Measurements from ENCODE around the gene CSNK1G1. TPM values are rescaled to one million over a fixed set of nuclear protein-coding genes. Genes with fewer than 3 reads are reported as not detected.
"Not testable (repeated sequence)": the region's sequence is repeated elsewhere in the genome, so short reads cannot be mapped to it uniquely, and the experiment has no call there.

Gene CSNK1G1
- total RNA-seq (11.8 TPM), polyA plus RNA-seq (7.3 TPM)
- long read RNA-seq, donor 1: 0 reads
- long read RNA-seq, donor 2: 0 reads
- long read RNA-seq, donor 3, full-length matches to known transcripts: 3 of 3 reads
- long read RNA-seq, donor 3, partial matches to known transcripts: 0 of 3 reads
- long read RNA-seq, donor 3, other reads (novel, unspliced or antisense): 0 of 3 reads
- long read RNA-seq, donor 4, full-length matches to known transcripts: 3 of 3 reads
- long read RNA-seq, donor 4, partial matches to known transcripts: 0 of 3 reads
- long read RNA-seq, donor 4, other reads (novel, unspliced or antisense): 0 of 3 reads
- long read RNA-seq, donor 5, full-length matches to known transcripts: 1 of 1 reads
- long read RNA-seq, donor 5, partial matches to known transcripts: 0 of 1 reads
- long read RNA-seq, donor 5, other reads (novel, unspliced or antisense): 0 of 1 reads
- long read RNA-seq, donor 6, full-length matches to known transcripts: 1 of 9 reads
- long read RNA-seq, donor 6, partial matches to known transcripts: 8 of 9 reads
- long read RNA-seq, donor 6, other reads (novel, unspliced or antisense): 0 of 9 reads
- long read RNA-seq, donor 7: 0 reads
- long read RNA-seq, donor 8, full-length matches to known transcripts: 4 of 4 reads
- long read RNA-seq, donor 8, partial matches to known transcripts: 0 of 4 reads
- long read RNA-seq, donor 8, other reads (novel, unspliced or antisense): 0 of 4 reads
- long read RNA-seq, donor 9, full-length matches to known transcripts: 1 of 1 reads
- long read RNA-seq, donor 9, partial matches to known transcripts: 0 of 1 reads
- long read RNA-seq, donor 9, other reads (novel, unspliced or antisense): 0 of 1 reads
- long read RNA-seq, donor 10, full-length matches to known transcripts: 3 of 9 reads
- long read RNA-seq, donor 10, partial matches to known transcripts: 6 of 9 reads
- long read RNA-seq, donor 10, other reads (novel, unspliced or antisense): 0 of 9 reads

DNA sequence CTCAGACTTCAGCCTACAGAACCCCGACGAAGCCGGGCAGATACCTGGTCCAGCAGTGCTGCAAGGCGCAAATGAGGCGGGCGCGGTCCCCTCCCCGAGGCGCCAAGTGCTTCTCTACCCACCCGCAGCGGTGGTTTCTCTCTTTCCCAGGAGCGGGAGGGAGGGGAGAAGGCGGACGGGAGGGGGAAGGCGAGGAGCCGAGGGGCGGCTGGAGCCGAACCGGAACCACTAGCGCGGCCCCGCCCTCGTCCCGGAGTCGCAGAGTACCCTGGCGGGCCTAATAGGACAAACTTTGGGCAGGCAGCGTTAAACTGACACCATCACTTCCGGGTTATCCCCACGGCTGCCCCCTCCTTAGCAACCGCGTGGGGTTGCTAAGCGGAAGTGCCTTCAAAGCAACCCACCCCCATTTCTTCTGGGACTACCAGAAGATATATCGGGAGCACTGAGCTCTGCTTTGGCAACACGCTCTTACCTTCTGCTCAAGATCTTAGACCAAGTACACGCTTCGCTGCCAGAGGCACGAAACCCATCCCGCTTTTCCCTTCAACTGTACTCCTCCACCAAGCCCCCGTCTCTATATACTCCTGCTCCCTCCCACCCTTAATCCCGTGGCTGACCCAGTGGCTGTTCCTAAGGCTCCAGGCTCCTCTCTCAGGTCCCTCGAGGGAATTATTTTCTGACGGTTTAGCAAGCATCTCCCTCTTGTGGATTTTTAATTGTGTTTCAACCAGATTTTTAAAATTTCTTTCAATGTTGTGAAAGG lies at the start of gene CSNK1G1:
TSS of gene CSNK1G1 (minus strand) at position 230 of the 766 bp plus-strand sequence. CDS start 55,674 bp downstream, outside the sequence.
- Histone ChIP-seq H3K27ac (ENCODE audit: low read depth in 1 of 2, low read length in 1 of 2) (peak within 1 kb of the TSS; percentile 58 to 84), H3K27me3 (ENCODE audit: control insufficient read depth in 2 of 2, insufficient read depth in 1 of 2, low read length in 1 of 2) (no peaks in the 10 kb centered on the region), H3K4me1 (ENCODE audit: control insufficient read depth in 2 of 2, insufficient read depth in 2 of 2, low read length in 2 of 2) (peaks cover 11% of the 10 kb centered on the region in 2 donors), H3K4me3 (ENCODE audit: low read length in 2 of 2) (peak within 1 kb of the TSS; percentile 80 to 92), H3K9me3 (ENCODE audit: control insufficient read depth in 2 of 2, insufficient read depth in 1 of 2, low read length in 1 of 2) (no peaks in the 10 kb centered on the region), H3K36me3 (ENCODE audit: control insufficient read depth in 2 of 2, insufficient read depth in 2 of 2, low read length in 1 of 2) (peaks cover 3 to 4% of the 10 kb centered on the region in 2 donors)
- under 1% methylated on average over 42 of the region's 42 CpGs for WGBS
- peak; percentile 90 to 99 (median 97) for DNase-seq (ENCODE audit: low read depth in 6 of 9, low spot score in 9 of 9)

DNA sequence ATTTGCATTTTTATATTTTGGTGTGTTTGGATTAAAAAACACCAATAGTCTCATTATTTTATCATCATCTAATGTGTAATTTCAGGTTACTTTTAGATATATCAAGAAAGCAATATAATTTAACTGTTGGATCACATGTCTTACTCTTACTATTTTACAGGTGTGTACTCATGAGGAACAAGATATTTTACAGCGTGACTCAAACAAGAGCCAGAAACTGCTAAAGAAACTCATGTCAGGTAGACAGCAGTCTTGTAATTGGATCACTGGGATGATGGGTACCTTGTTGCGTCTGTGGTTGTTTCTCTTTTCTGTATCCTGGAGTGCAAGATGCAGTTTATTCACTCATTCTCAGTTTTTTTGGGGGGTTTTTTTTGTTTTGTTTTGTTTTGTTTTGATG lies 44.6 kb upstream of the CSNK1G1 start:
- peaks cover 32 to 51% of the 10 kb centered on the region in 2 donors for H3K36me3 ChIP-seq (ENCODE audit: control insufficient read depth in 2 of 2, insufficient read depth in 2 of 2, low read length in 1 of 2)

DNA sequence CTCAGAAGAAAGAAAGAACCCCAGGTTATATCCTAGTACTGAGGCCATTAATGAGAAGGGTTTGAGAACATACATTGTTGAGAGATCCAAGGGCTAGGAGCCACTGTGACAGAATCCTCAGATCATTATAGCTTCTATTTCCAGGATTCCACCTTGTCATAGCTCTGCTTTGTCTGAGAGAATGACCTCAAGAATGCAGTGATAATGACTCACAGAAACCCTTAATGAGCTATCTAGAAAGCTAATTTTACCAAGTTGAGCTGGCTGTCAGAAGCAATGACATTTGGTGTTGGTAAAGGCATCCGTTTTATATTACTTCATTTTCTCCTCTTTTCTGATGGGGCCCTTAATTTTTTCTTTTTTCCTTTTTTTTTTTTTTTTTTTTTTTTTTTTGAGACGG lies 42.6 kb upstream of the CSNK1G1 start:
- no peaks in the 10 kb centered on the region for H3K9me3 ChIP-seq (ENCODE audit: control insufficient read depth in 2 of 2, insufficient read depth in 1 of 2, low read length in 1 of 2)
- no peak overlapping the region for H3K4me3 ChIP-seq (ENCODE audit: low read length in 2 of 2)
- 86% methylated on average over 2 of the region's 2 CpGs for WGBS
- no peak overlapping the region for H3K27ac ChIP-seq (ENCODE audit: low read depth in 1 of 2, low read length in 1 of 2)
- DNase-seq (ENCODE audit: low read depth in 6 of 9, low spot score in 9 of 9): no peak
- H3K27me3 ChIP-seq (ENCODE audit: control insufficient read depth in 2 of 2, insufficient read depth in 1 of 2, low read length in 1 of 2): no peaks in the 10 kb centered on the region
- H3K36me3 ChIP-seq (ENCODE audit: control insufficient read depth in 2 of 2, insufficient read depth in 2 of 2, low read length in 1 of 2): peaks cover 35 to 60% of the 10 kb centered on the region in 2 donors
- H3K4me1 ChIP-seq (ENCODE audit: control insufficient read depth in 2 of 2, insufficient read depth in 2 of 2, low read length in 2 of 2): no peaks in the 10 kb centered on the region

More for the DNA sequence above, 44.6 kb upstream of the CSNK1G1 start:
- Histone ChIP-seq H3K27me3 (ENCODE audit: control insufficient read depth in 2 of 2, insufficient read depth in 1 of 2, low read length in 1 of 2) (no peaks in the 10 kb centered on the region), H3K4me3 (ENCODE audit: low read length in 2 of 2) (no peak overlapping the region), H3K9me3 (ENCODE audit: control insufficient read depth in 2 of 2, insufficient read depth in 1 of 2, low read length in 1 of 2) (no peaks in the 10 kb centered on the region), H3K4me1 (ENCODE audit: control insufficient read depth in 2 of 2, insufficient read depth in 2 of 2, low read length in 2 of 2) (no peaks in the 10 kb centered on the region), H3K27ac (ENCODE audit: low read depth in 1 of 2, low read length in 1 of 2) (no peak overlapping the region)
- WGBS: 99% methylated on average over 2 of the region's 2 CpGs
- DNase-seq (ENCODE audit: low read depth in 6 of 9, low spot score in 9 of 9): no peak

DNA sequence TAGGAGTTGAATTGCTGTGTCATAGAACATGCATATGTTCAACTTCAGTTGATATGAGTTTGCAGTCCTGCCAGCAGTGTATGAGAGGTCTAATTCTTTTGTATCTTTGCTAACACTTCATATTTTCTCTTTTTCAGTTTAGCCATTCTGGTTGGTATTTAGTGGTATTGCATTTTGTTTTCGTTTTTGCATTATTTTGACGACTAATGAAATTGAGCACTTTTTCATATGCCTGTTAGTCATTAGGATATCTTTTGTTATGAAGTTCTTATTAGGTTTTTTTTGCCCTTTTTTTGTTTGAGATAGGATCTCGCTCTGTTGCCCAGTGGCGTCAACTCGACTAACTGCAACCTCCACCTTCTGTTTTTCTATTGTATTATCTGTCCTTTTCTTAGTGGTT lies 40.8 kb upstream of the CSNK1G1 start:
- 98% methylated on average over 5 of the region's 5 CpGs for WGBS
- no peaks in the 10 kb centered on the region for H3K9me3 ChIP-seq (ENCODE audit: control insufficient read depth in 2 of 2, insufficient read depth in 1 of 2, low read length in 1 of 2)
- no peak overlapping the region for H3K27ac ChIP-seq (ENCODE audit: low read depth in 1 of 2, low read length in 1 of 2)
- no peaks in the 10 kb centered on the region for H3K27me3 ChIP-seq (ENCODE audit: control insufficient read depth in 2 of 2, insufficient read depth in 1 of 2, low read length in 1 of 2)
- DNase-seq (ENCODE audit: low read depth in 6 of 9, low spot score in 9 of 9): no peak
- H3K4me3 ChIP-seq (ENCODE audit: low read length in 2 of 2): no peak overlapping the region
- no peaks in the 10 kb centered on the region for H3K4me1 ChIP-seq (ENCODE audit: control insufficient read depth in 2 of 2, insufficient read depth in 2 of 2, low read length in 2 of 2)
- peaks cover 30 to 57% of the 10 kb centered on the region in 2 donors for H3K36me3 ChIP-seq (ENCODE audit: control insufficient read depth in 2 of 2, insufficient read depth in 2 of 2, low read length in 1 of 2)

DNA sequence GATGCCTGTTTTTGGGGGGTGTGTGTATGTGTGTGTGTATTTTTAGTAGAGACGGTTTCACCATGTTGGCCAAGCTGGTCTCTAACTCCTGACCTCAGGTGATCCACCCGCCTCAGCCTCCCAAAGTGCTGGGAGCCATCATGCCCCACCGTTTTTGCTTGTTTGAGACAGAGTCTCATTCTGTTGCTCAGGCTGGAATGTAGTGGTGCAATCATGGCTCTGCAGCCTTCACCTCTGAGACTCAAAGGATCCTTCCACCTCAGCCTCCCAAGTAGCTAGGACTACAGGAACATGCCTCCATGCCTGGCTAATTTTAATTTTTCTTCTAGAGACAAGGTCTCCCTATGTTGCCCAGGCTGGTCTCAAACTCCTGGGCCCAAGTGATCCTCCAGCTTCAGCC lies 36.5 kb upstream of the CSNK1G1 start:
- not testable (repeated sequence) for H3K9me3 ChIP-seq (ENCODE audit: control insufficient read depth in 2 of 2, insufficient read depth in 1 of 2, low read length in 1 of 2); H3K27ac ChIP-seq (ENCODE audit: low read depth in 1 of 2, low read length in 1 of 2); H3K4me3 ChIP-seq (ENCODE audit: low read length in 2 of 2); DNase-seq (ENCODE audit: low read depth in 6 of 9, low spot score in 9 of 9); H3K4me1 ChIP-seq (ENCODE audit: control insufficient read depth in 2 of 2, insufficient read depth in 2 of 2, low read length in 2 of 2); H3K27me3 ChIP-seq (ENCODE audit: control insufficient read depth in 2 of 2, insufficient read depth in 1 of 2, low read length in 1 of 2)
- H3K36me3 ChIP-seq (ENCODE audit: control insufficient read depth in 2 of 2, insufficient read depth in 2 of 2, low read length in 1 of 2): peaks cover 10 to 31% of the 10 kb centered on the region in 2 donors
- WGBS: 95% methylated on average over 3 of the region's 3 CpGs

DNA sequence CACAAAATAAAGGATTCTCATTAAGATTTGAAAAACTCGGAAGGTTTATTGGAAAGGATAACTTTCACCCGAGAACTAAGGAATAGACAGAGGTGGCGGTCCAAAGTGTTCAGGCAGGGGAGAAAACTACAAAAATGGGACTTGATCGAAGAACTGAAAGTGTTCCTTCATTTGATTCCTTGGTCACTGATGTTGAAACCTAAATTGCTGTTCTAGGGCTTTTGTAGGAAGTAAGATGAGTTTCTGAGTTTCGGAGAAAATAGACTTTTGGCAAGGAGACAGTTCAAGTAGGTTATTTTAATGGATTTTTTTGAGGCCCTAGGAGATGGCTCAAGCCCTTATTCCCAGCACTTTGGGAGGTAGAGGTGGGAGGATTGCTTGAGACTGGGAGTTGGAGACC lies 33.1 kb upstream of the CSNK1G1 start:
- Histone ChIP-seq H3K27me3 (ENCODE audit: control insufficient read depth in 2 of 2, insufficient read depth in 1 of 2, low read length in 1 of 2) (no peaks in the 10 kb centered on the region), H3K9me3 (ENCODE audit: control insufficient read depth in 2 of 2, insufficient read depth in 1 of 2, low read length in 1 of 2) (no peaks in the 10 kb centered on the region), H3K4me1 (ENCODE audit: control insufficient read depth in 2 of 2, insufficient read depth in 2 of 2, low read length in 2 of 2) (peaks cover 8 to 13% of the 10 kb centered on the region in 2 donors), H3K36me3 (ENCODE audit: control insufficient read depth in 2 of 2, insufficient read depth in 2 of 2, low read length in 1 of 2) (peaks cover 0 to 4% of the 10 kb centered on the region in 2 donors), H3K27ac (ENCODE audit: low read depth in 1 of 2, low read length in 1 of 2) (no peak overlapping the region), H3K4me3 (ENCODE audit: low read length in 2 of 2) (no peak overlapping the region)
- DNase-seq (ENCODE audit: low read depth in 6 of 9, low spot score in 9 of 9): no peak
- WGBS: 96% methylated on average over 5 of the region's 5 CpGs

DNA sequence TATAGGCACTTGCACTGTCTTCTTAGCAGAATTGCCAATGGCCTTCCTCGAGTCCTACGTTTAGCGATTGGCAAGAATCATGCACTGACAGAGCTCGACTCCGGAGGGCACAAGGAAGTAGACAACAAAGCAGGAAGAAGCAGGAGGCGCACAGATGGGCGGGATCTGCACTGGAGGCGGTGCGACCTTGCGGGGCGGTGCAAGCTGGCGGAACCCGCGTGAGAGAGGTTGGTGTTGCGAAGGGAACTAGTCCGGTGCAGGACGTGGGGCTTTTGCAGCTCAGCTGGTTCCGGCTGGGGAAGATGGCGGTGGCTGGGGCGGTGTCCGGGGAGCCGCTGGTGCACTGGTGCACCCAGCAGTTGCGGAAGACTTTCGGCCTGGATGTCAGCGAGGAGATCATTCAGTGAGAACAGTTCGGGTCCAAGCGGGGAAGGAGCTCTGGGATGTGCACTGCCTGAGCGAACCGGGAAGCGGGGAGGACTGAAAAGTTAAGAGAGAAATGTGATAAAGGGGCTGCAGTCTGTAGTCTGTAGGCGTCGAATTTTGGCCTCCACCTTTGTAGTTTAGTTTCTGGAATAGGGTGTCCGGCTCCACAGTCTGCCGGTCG lies 31.7 kb upstream of the CSNK1G1 start, which contains the start of gene TRIP4:
TSS of gene TRIP4 (plus strand) at position 275 of the 607 bp plus-strand sequence. CDS start at position 303, 28 bp downstream.
- peak within 1 kb of the TSS; percentile 73 to 99 for H3K4me3 ChIP-seq (ENCODE audit: low read length in 2 of 2)
- no peaks in the 10 kb centered on the region for H3K36me3 ChIP-seq (ENCODE audit: control insufficient read depth in 2 of 2, insufficient read depth in 2 of 2, low read length in 1 of 2)
- 1% methylated on average over 35 of the region's 35 CpGs for WGBS
- H3K9me3 ChIP-seq (ENCODE audit: control insufficient read depth in 2 of 2, insufficient read depth in 1 of 2, low read length in 1 of 2): no peaks in the 10 kb centered on the region
- peaks cover 8 to 13% of the 10 kb centered on the region in 2 donors for H3K4me1 ChIP-seq (ENCODE audit: control insufficient read depth in 2 of 2, insufficient read depth in 2 of 2, low read length in 2 of 2)
- H3K27me3 ChIP-seq (ENCODE audit: control insufficient read depth in 2 of 2, insufficient read depth in 1 of 2, low read length in 1 of 2): no peaks in the 10 kb centered on the region
- DNase-seq (ENCODE audit: low read depth in 6 of 9, low spot score in 9 of 9): peak; percentile 82 to 97 (median 88)
- H3K27ac ChIP-seq (ENCODE audit: low read depth in 1 of 2, low read length in 1 of 2): peak within 1 kb of the TSS; percentile 87 to 90

DNA sequence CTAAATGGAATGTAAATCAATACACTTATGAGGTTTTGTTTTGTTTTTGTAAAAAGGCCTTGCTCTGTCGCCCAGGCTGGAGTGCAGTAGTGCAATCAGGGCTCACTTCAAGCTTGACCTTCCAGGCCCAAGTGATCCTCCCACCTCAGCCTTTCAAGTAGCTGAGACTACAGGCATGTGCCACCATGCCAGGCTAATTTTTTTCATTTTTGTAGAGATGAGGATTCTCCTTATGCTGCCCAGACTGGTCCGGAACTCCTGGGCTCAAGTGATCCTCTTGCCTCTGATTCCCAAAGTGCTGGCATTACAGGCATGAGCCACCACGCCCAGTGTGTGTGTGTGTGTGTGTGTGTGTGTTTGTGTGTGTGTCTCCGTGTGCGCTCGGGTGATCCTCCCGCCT lies 30.3 kb upstream of the CSNK1G1 start:
- Histone ChIP-seq H3K4me3 (ENCODE audit: low read length in 2 of 2) (no peak overlapping the region), H3K27ac (ENCODE audit: low read depth in 1 of 2, low read length in 1 of 2) (no peak overlapping the region), H3K27me3 (ENCODE audit: control insufficient read depth in 2 of 2, insufficient read depth in 1 of 2, low read length in 1 of 2) (no peaks in the 10 kb centered on the region), H3K4me1 (ENCODE audit: control insufficient read depth in 2 of 2, insufficient read depth in 2 of 2, low read length in 2 of 2) (peaks cover 8 to 16% of the 10 kb centered on the region in 2 donors), H3K36me3 (ENCODE audit: control insufficient read depth in 2 of 2, insufficient read depth in 2 of 2, low read length in 1 of 2) (no peaks in the 10 kb centered on the region), H3K9me3 (ENCODE audit: control insufficient read depth in 2 of 2, insufficient read depth in 1 of 2, low read length in 1 of 2) (peaks cover 0 to 2% of the 10 kb centered on the region in 2 donors)
- DNase-seq (ENCODE audit: low read depth in 6 of 9, low spot score in 9 of 9): no peak
- WGBS: 98% methylated on average over 7 of the region's 7 CpGs
